HepG2 (cell line): ENCODE measurements around the gene CTIF. TPM values are rescaled to one million over a fixed set of nuclear protein-coding genes. Genes with fewer than 3 reads are reported as not detected.

Experiments
- ATAC-seq: fragments of 200-7000 bp; cut with Tn5 transposase; 3 replicates; pipeline ENCODE4 v1.9.1; 2020; ENCODE audit warnings: mild to moderate bottlenecking, moderate library complexity
- BruUV-seq: library from RNA; stranded (reverse); fragments of 400-500 nt; replicated peaks from 2 replicates; lab custom pipeline; 2021; lab: Mats Ljungman, UMichigan
- CTCF ChIA-PET: fragments of 300-600 bp; formaldehyde crosslinking; extraction: SDS; loops from one replicate; lab custom pipeline; 2021; ENCODE audit warnings: low total read pairs, inconsistent platforms, low intra/inter-chr PET ratio; lab: Yijun Ruan, JAX
- POLR2A ChIA-PET: fragments of 350-600 bp; sonication (Branson Sonifier 250); formaldehyde crosslinking; loops from one replicate; lab custom pipeline; 2020; ENCODE audit warnings: antibody characterized with exemption, inconsistent platforms; lab: Yijun Ruan, JAX
- DNase-seq: peaks from one replicate; pipeline ENCODE4 v3.0.0-alpha.2; 2015; ENCODE audit warnings: low spot score
- FAIRE-seq: peaks from 3 replicates; lab custom pipeline; 2011; peaks lifted over from hg19 to GRCh38; lab: Jason Lieb, UNC
- H2AFZ ChIP-seq: one replicate; pipeline ENCODE4 v1.6.1; 2011; ENCODE audit warnings: low read length, inconsistent platforms
- H3K27ac ChIP-seq: fragments of 300-600 bp; 3 replicates; pipeline ENCODE4 v1.8.0; 2011; ENCODE audit warnings: mixed run types, mild to moderate bottlenecking, mixed read lengths, low read length, inconsistent platforms; ENCODE audit not compliant: insufficient read depth; ENCODE audit errors: extremely low read length
- H3K27me3 ChIP-seq, 2 experiments: fragments of 200-600 bp in 1 of 2; 2 replicates in 1 of 2; 3 replicates in 1 of 2; pipeline versions ENCODE4 v1.6.0 to v1.8.0; 2011; ENCODE audit warnings: low read length in 2 of 2, mild to moderate bottlenecking in 2 of 2, moderate library complexity in 2 of 2, inconsistent platforms in 1 of 2; ENCODE audit not compliant: insufficient read depth in 2 of 2, control insufficient read depth in 1 of 2
- H3K36me3 ChIP-seq, 2 experiments: fragments of 200-600 bp in 1 of 2; replicated peaks in 1 of 2; 2 replicates in 1 of 2; 3 replicates in 1 of 2; pipeline versions ENCODE4 v1.5.1 to v1.8.0; 2011; ENCODE audit warnings: low read length in 2 of 2, inconsistent platforms in 1 of 2; ENCODE audit not compliant: insufficient read depth in 2 of 2, control insufficient read depth in 1 of 2
- H3K4me1 ChIP-seq: 2 replicates; pipeline ENCODE4 v1.5.1; 2012; ENCODE audit warnings: low read length, inconsistent platforms; ENCODE audit not compliant: insufficient read depth
- H3K4me2 ChIP-seq: 2 replicates; pipeline ENCODE4 v1.6.0; 2011; ENCODE audit warnings: low read depth, low read length, inconsistent platforms
- H3K4me3 ChIP-seq, 3 experiments: fragments of 200-600 bp in 1 of 3; sonication (generic), shearing (Covaris generic) in 1 of 3; replicated peaks in 1 of 3; 2 replicates each; pipeline ENCODE4 v1.5.1; 2011 to 2016; ENCODE audit warnings: low read length in 3 of 3, inconsistent platforms in 2 of 3, low read depth in 2 of 3, mild to moderate bottlenecking in 2 of 3, control low read depth in 1 of 3, mixed read lengths in 1 of 3; ENCODE audit not compliant: insufficient read depth in 1 of 3
- H3K79me2 ChIP-seq: one replicate; pipeline ENCODE4 v1.6.1; 2011; ENCODE audit warnings: low read length, inconsistent platforms; ENCODE audit not compliant: insufficient read depth
- H3K9ac ChIP-seq: 2 replicates; pipeline ENCODE4 v1.6.0; 2011; ENCODE audit warnings: mild to moderate bottlenecking, low read depth, low read length, inconsistent platforms; ENCODE audit not compliant: insufficient read depth
- H3K9me3 ChIP-seq: 2 replicates; pipeline ENCODE4 v1.5.1; 2012; ENCODE audit warnings: mild to moderate bottlenecking, low read length
- H4K20me1 ChIP-seq: 2 replicates; pipeline ENCODE4 v1.6.0; 2011; ENCODE audit warnings: inconsistent platforms, mild to moderate bottlenecking, low read length, moderate library complexity; ENCODE audit not compliant: insufficient read depth
- FOXJ3 ChIP-seq: sonication (generic); formaldehyde crosslinking; IDR thresholded peaks from 2 replicates; pipeline ENCODE4 v1.4.0; 2020; ENCODE audit warnings: missing genetic modification reagents, mild to moderate bottlenecking, borderline replicate concordance
- FOXK2 ChIP-seq: fragments of 450-650 bp; IDR thresholded peaks from 2 replicates; pipeline ENCODE4 v1.6.1; 2016
- RXRA ChIP-seq: sonication (generic); formaldehyde crosslinking; IDR thresholded peaks from 2 replicates; pipeline ENCODE4 v1.5.1; 2020; ENCODE audit warnings: missing genetic modification reagents
- SAP130 ChIP-seq: IDR thresholded peaks from 2 replicates; pipeline ENCODE4 v1.6.1; 2016; ENCODE audit warnings: low read depth
- UBTF ChIP-seq: sonication (generic); formaldehyde crosslinking; IDR thresholded peaks from 2 replicates; pipeline ENCODE4 v1.4.0; 2020; ENCODE audit warnings: mild to moderate bottlenecking, missing genetic modification reagents
- ZFY ChIP-seq: sonication (generic); formaldehyde crosslinking; IDR thresholded peaks from 2 replicates; pipeline ENCODE4 v1.4.0; 2020; ENCODE audit warnings: missing genetic modification reagents
- ZNF205 ChIP-seq: IDR thresholded peaks from 2 replicates; pipeline ENCODE4 v1.6.1; 2018; ENCODE audit warnings: missing biosample characterization, missing genetic modification reagents
- ZNF652 ChIP-seq: IDR thresholded peaks from 2 replicates; pipeline ENCODE4 v1.6.1; 2016; ENCODE audit warnings: low read depth, borderline replicate concordance
- ZNF687 ChIP-seq: sonication (generic); formaldehyde crosslinking; IDR thresholded peaks from 2 replicates; pipeline ENCODE4 v1.5.1; 2020; ENCODE audit warnings: mild to moderate bottlenecking, missing genetic modification reagents, moderate library complexity
- ZNF782 ChIP-seq: sonication (generic); formaldehyde crosslinking; IDR thresholded peaks from 2 replicates; pipeline ENCODE4 v1.4.0; 2020; ENCODE audit warnings: missing genetic modification reagents, mild to moderate bottlenecking, borderline replicate concordance
- ZNF800 ChIP-seq: sonication (generic); formaldehyde crosslinking; IDR thresholded peaks from 2 replicates; pipeline ENCODE4 v1.4.0; 2020; ENCODE audit warnings: missing genetic modification reagents
- ZSCAN12 ChIP-seq: sonication (generic); formaldehyde crosslinking; IDR thresholded peaks from 2 replicates; pipeline ENCODE4 v1.9.0; 2021; ENCODE audit warnings: mild to moderate bottlenecking, missing genetic modification reagents
- ZSCAN29 ChIP-seq: sonication (generic); formaldehyde crosslinking; conservative IDR thresholded peaks from 2 replicates; pipeline ENCODE4 v1.4.0; 2020; ENCODE audit warnings: mild to moderate bottlenecking, missing genetic modification reagents
- WGBS: methylation state at CpG from one replicate; pipeline ENCODE4 v1.1.6; 2017; ENCODE audit warnings: low lambda C conversion rate; 5-methylcytosine and 5-hydroxymethylcytosine counted together
- in situ Hi-C: cut with HindIII; loops from 2 replicates; pipeline ENCODE4 v1.10.0; 2017; ENCODE audit warnings: low pct_unique_long_range_greater_than_20kb; ENCODE audit not compliant: extremely low pct_ligation_motif_present
- intact Hi-C: fragments of 100-400 bp; cut with micrococcal nuclease; formaldehyde crosslinking; loops from one replicate; pipeline ENCODE4 v1.10.0; 2022; ENCODE audit not compliant: unreplicated experiment
- polyA plus RNA-seq, 8 experiments: library from polyadenylated mRNA; depleted of rRNA in 3 of 8; stranded (reverse) in 7 of 8; unstranded in 1 of 8; fragments of >200 nt; fragmentation: Illumina TruSeq in 4 of 8; extraction: Trizol in 4 of 8; gene quantifications; 2 replicates each; pipeline versions ENCODE4 v1.2.1 to v1.2.3, GENCODE V29; 2011 to 2016; ENCODE audit warnings: low read depth in 4 of 8, missing spikeins in 1 of 8, mixed read lengths in 1 of 8; ENCODE audit not compliant: insufficient read depth in 1 of 8
- total RNA-seq, 5 experiments: library from RNA; depleted of rRNA; stranded (reverse); fragments of >200 nt; fragmentation: Illumina TruSeq; extraction: Trizol; gene quantifications; 2 replicates each; pipeline ENCODE4 v1.2.3, GENCODE V29; 2016; ENCODE audit warnings: low read depth in 1 of 5
- TF ChIP-seq, protein P1 (sequence below): sonication (generic); formaldehyde crosslinking; IDR thresholded peaks from 2 replicates; pipeline ENCODE4 v1.5.0; 2020; ENCODE audit warnings: missing genetic modification reagents, mild to moderate bottlenecking, borderline replicate concordance

CTIF gene
- total and polyA plus RNA-seq, 2 of the 13 experiments (the other 11 are each of a cell fraction or from before 2014, with no cell fraction given) = 18.2 to 28.0 TPM

GRCh38 chr18:48542513-48543181 is 3.8 kb downstream of the CTIF start:
- peak overlapping the region in 1 of 3 experiments; percentile 11; a peak in 1 of 6 replicates for H3K4me3 ChIP-seq
- in situ Hi-C loops = loop anchor here (10.0 kb wide), 1 partner anchor 352 kb away; no protein-coding TSS in a partner anchor
- H3K4me1 ChIP-seq = peaks cover 65% of the 10 kb centered on the region
- peaks cover 14% of the 10 kb centered on the region; the same call in 1 of the 2 replicates for H4K20me1 ChIP-seq
- intact Hi-C loops = no loop called here
- H3K27me3 ChIP-seq = no peaks in the 10 kb centered on the region
- DNase-seq (no peak), ATAC-seq (no peak), FAIRE-seq (no peak)
- H3K9ac ChIP-seq = peak overlapping the region; percentile 18; the same call in 1 of the 2 replicates
- peaks cover 73% of the 10 kb centered on the region for H3K79me2 ChIP-seq
- 57% methylated on average over 3 of the region's 7 CpGs for WGBS
- no TSS peak for BruUV-seq
- peak overlapping the region; percentile 29 for H3K27ac ChIP-seq
- CTCF ChIA-PET = no interaction called here
- POLR2A ChIA-PET = interaction anchor here (0.5 to 1.5 kb wide), 3 partner anchors 32 to 62 kb away, joined by 3 to 4 read pairs (median 3); no protein-coding TSS in a partner anchor
- no peaks in the 10 kb centered on the region for H3K9me3 ChIP-seq
- no peaks in the 10 kb centered on the region; a peak in 2 of 5 replicates for H3K36me3 ChIP-seq
- H3K4me2 ChIP-seq = peak overlapping the region; percentile 46
- no peak overlapping the region for H2AFZ ChIP-seq
- TF ChIP-seq ZFY = 0 out of 2 replicates have a peak, but pooled peaks have one; percentile 13
- TF ChIP-seq FOXJ3 (CRISPR knock-in tag) = 0 out of 2 replicates have a peak, but pooled peaks have one; percentile 10
- 0 out of 2 replicates have a peak, but pooled peaks have one; percentile 32 for TF ChIP-seq ZNF800 (CRISPR knock-in tag)
- peak; percentile 4 for TF ChIP-seq ZNF687 (CRISPR knock-in tag)
- TF ChIP-seq ZNF782 = no peak
- TF ChIP-seq, protein P1, sequence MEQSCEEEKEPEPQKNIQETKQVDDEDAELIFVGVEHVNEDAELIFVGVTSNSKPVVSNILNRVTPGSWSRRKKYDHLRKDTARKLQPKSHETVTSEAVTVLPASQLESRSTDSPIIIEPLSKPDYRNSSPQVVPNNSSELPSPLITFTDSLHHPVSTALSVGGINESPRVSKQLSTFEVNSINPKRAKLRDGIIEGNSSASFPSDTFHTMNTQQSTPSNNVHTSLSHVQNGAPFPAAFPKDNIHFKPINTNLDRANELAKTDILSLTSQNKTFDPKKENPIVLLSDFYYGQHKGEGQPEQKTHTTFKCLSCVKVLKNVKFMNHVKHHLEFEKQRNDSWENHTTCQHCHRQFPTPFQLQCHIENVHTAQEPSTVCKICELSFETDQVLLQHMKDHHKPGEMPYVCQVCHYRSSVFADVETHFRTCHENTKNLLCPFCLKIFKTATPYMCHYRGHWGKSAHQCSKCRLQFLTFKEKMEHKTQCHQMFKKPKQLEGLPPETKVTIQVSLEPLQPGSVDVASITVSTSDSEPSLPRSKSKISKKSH (CRISPR knock-in tag) = no peak
- TF ChIP-seq RXRA (CRISPR knock-in tag) = no peak
- no peak for TF ChIP-seq ZSCAN12 (CRISPR knock-in tag)
- no peak for TF ChIP-seq ZNF205 (CRISPR knock-in tag)
- TF ChIP-seq ZSCAN29 (CRISPR knock-in tag) = no peak
- TF ChIP-seq ZNF652 (CRISPR knock-in tag) = no peak
- no peak for TF ChIP-seq SAP130 (CRISPR knock-in tag)
- 0 out of 2 replicates have a peak, but pooled peaks have one; percentile 17 for TF ChIP-seq UBTF (CRISPR knock-in tag)
- no peak for TF ChIP-seq FOXK2
